K562 (cell line): ENCODE data around the gene TRIM43B. TPM values are rescaled to one million over a fixed set of nuclear protein-coding genes. Genes with fewer than 3 reads are reported as not detected.
"Not testable (repeated sequence)": the region's sequence is repeated elsewhere in the genome, so short reads cannot be mapped to it uniquely, and the experiment has no call there.

ENCODE experiments used
- ATAC-seq: fragments of 200-7000 bp; cut with Tn5 transposase; 3 replicates; pipeline ENCODE4 v1.9.1; 2020; ENCODE audit warnings: moderate library complexity
- BruUV-seq: library from RNA; stranded (reverse); fragments of 400-500 nt; replicated peaks from 2 replicates; lab custom pipeline; 2021; lab: Mats Ljungman, UMichigan
- CTCF ChIA-PET: fragments of 300-600 bp; formaldehyde crosslinking; extraction: SDS; loops from one replicate; lab custom pipeline; 2021; ENCODE audit warnings: low intra/inter-chr PET ratio; lab: Yijun Ruan, JAX
- POLR2A ChIA-PET: fragments of 300-600, 350-650 bp; sonication (Branson Sonifier 250); formaldehyde crosslinking; extraction: SDS; loops from one replicate; lab custom pipeline; 2021; ENCODE audit warnings: antibody characterized with exemption, inconsistent platforms; lab: Yijun Ruan, JAX
- DNase-seq, 4 experiments: peaks; one replicate each; pipeline versions ENCODE4 v3.0.0 to v3.0.0-alpha.2; 2011 to 2018; ENCODE audit warnings: low spot score in 3 of 4, mixed read lengths in 3 of 4; ENCODE audit errors: extremely low read depth in 1 of 4
- FAIRE-seq: peaks from 2 replicates; lab custom pipeline; 2011; peaks lifted over from hg19 to GRCh38; lab: Jason Lieb, UNC
- H2AFZ ChIP-seq: 2 replicates; pipeline ENCODE4 v1.6.0; 2011; ENCODE audit warnings: low read depth, low read length, control low read depth, inconsistent platforms
- H3K27ac ChIP-seq: fragments of 200-600 bp; 3 replicates; pipeline ENCODE4 v1.8.0; 2011; ENCODE audit warnings: low read depth, mild to moderate bottlenecking, control low read depth, inconsistent platforms, low read length, moderate library complexity, mixed read lengths; ENCODE audit errors: extremely low read depth
- H3K27me3 ChIP-seq, 2 experiments: fragments of 300-600 bp in 1 of 2; 2 replicates in 1 of 2; 3 replicates in 1 of 2; pipeline versions ENCODE4 v1.6.0 to v1.8.0; 2011; ENCODE audit warnings: inconsistent platforms in 2 of 2, low read length in 2 of 2, mild to moderate bottlenecking in 1 of 2, mixed read lengths in 1 of 2, moderate library complexity in 1 of 2; ENCODE audit not compliant: control insufficient read depth in 2 of 2, insufficient read depth in 2 of 2
- H3K36me3 ChIP-seq: fragments of 300-600 bp; 3 replicates; pipeline ENCODE4 v1.8.0; 2011; ENCODE audit warnings: mild to moderate bottlenecking, low read length, inconsistent platforms; ENCODE audit not compliant: control insufficient read depth, insufficient read depth
- H3K4me1 ChIP-seq, 2 experiments: fragments of 200-600 bp in 1 of 2; replicated peaks in 1 of 2; 2 replicates in 1 of 2; 3 replicates in 1 of 2; pipeline versions ENCODE4 v1.5.1 to v1.8.0; 2011; ENCODE audit warnings: inconsistent platforms in 2 of 2, low read length in 2 of 2, mild to moderate bottlenecking in 1 of 2, mixed read lengths in 1 of 2, moderate library complexity in 1 of 2; ENCODE audit not compliant: control insufficient read depth in 2 of 2, insufficient read depth in 2 of 2
- H3K4me2 ChIP-seq: 2 replicates; pipeline ENCODE4 v1.6.1; 2011; ENCODE audit warnings: low read length, control low read depth, inconsistent platforms, mixed read lengths; ENCODE audit not compliant: insufficient read depth
- H3K4me3 ChIP-seq: fragments of 200-600 bp; sonication (generic), shearing (Covaris generic); 2 replicates; pipeline ENCODE4 v1.5.1; 2016; ENCODE audit warnings: control low read depth, inconsistent platforms
- H3K79me2 ChIP-seq: fragments of 200-600 bp; 3 replicates; pipeline ENCODE4 v1.8.0; 2011; ENCODE audit warnings: low read length, inconsistent platforms; ENCODE audit not compliant: control insufficient read depth, insufficient read depth
- H3K9ac ChIP-seq, 2 experiments: 2 replicates each; pipeline versions ENCODE4 v1.6.0 to v1.6.1; 2011; ENCODE audit warnings: low read depth in 2 of 2, low read length in 2 of 2, control low read depth in 1 of 2, inconsistent platforms in 1 of 2, mild to moderate bottlenecking in 1 of 2, mixed read lengths in 1 of 2; ENCODE audit not compliant: insufficient read depth in 1 of 2
- H3K9me1 ChIP-seq: one replicate; pipeline ENCODE4 v1.6.0; 2011; ENCODE audit warnings: inconsistent platforms, mild to moderate bottlenecking, low read length, moderate library complexity; ENCODE audit not compliant: control insufficient read depth, insufficient read depth
- H3K9me3 ChIP-seq: replicated peaks from 2 replicates; pipeline ENCODE4 v1.5.1; 2011; ENCODE audit warnings: low read depth, low read length, inconsistent platforms; ENCODE audit not compliant: control insufficient read depth, insufficient read depth
- H4K20me1 ChIP-seq: replicated peaks from 2 replicates; pipeline ENCODE4 v1.6.1; 2011; ENCODE audit warnings: low read length, inconsistent platforms, mixed read lengths; ENCODE audit not compliant: control insufficient read depth, insufficient read depth
- C11orf30 ChIP-seq: fragments of 450-650 bp; IDR thresholded peaks from 2 replicates; pipeline ENCODE4 v1.6.1; 2016; ENCODE audit warnings: low read depth, mild to moderate bottlenecking
- CBFA2T2 ChIP-seq: fragments of 450-650 bp; conservative IDR thresholded peaks from 2 replicates; pipeline ENCODE4 v1.6.1; 2017; ENCODE audit warnings: mild to moderate bottlenecking
- CHCHD3 ChIP-seq: fragments of 250-450 bp; sonication (Bioruptor Pico); IDR thresholded peaks from 2 replicates; pipeline ENCODE4 v2.1.2; 2022; ENCODE audit warnings: mild to moderate bottlenecking
- DDX20 ChIP-seq: fragments of 450-650 bp; IDR thresholded peaks from 2 replicates; pipeline ENCODE4 v1.6.1; 2016; ENCODE audit warnings: missing genetic modification characterization, low read depth, mild to moderate bottlenecking, missing compliant biosample characterization, moderate library complexity
- FUS ChIP-seq: fragments of 200-400 bp; formaldehyde crosslinking; optimal IDR thresholded peaks from 2 replicates; pipeline ENCODE3; 2017; ENCODE audit warnings: low read depth, low read length
- HNRNPL ChIP-seq: fragments of 200-400 bp; formaldehyde crosslinking; IDR thresholded peaks from 2 replicates; pipeline ENCODE4 v1.6.1; 2017; ENCODE audit warnings: low read depth, mild to moderate bottlenecking, low read length
- L3MBTL2 ChIP-seq: fragments of 450-650 bp; IDR thresholded peaks from 2 replicates; pipeline ENCODE4 v1.6.1; 2016; ENCODE audit warnings: mild to moderate bottlenecking, moderate library complexity
- MAFF ChIP-seq: IDR thresholded peaks from 2 replicates; pipeline ENCODE4 v1.6.1; 2012; ENCODE audit warnings: low read length, improper control_type of control experiment
- SETDB1 ChIP-seq: IDR thresholded peaks from one replicate; pipeline ENCODE4 v1.6.1; 2012; ENCODE audit warnings: low read length, control low read depth, inconsistent platforms
- ZNF316 ChIP-seq: fragments of 450-650 bp; IDR thresholded peaks from 2 replicates; pipeline ENCODE4 v1.6.1; 2016
- ZNF589 ChIP-seq: fragments of 200-800 bp; sonication (Bioruptor generic); IDR thresholded peaks from 2 replicates; pipeline ENCODE4 v1.6.1; 2016; ENCODE audit warnings: low read depth, missing genetic modification characterization, missing compliant biosample characterization
- ZNF707 ChIP-seq: fragments of 250-450 bp; sonication (Bioruptor Pico); conservative IDR thresholded peaks from 2 replicates; pipeline ENCODE4 v1.8.0; 2022; ENCODE audit warnings: inconsistent platforms, mild to moderate bottlenecking, moderate library complexity
- WGBS: fragments of 100-300 bp; shearing (Covaris generic); methylation state at CpG from one replicate; pipeline ENCODE4 v1.1.6; 2016; ENCODE audit warnings: low coverage, mixed read lengths; ENCODE audit not compliant: insufficient coverage; ENCODE audit errors: missing lambda C conversion rate; 5-methylcytosine and 5-hydroxymethylcytosine counted together
- in situ Hi-C: fragments of 300-500 bp; cut with MboI; formaldehyde crosslinking; loops from 4 replicates; pipeline ENCODE4 v1.15.0; 2018; ENCODE audit warnings: inconsistent platforms, mixed read lengths
- intact Hi-C: fragments of 100-400 bp; cut with micrococcal nuclease; formaldehyde crosslinking; loops from 2 replicates; pipeline ENCODE4 v1.14.2; 2022
- polyA plus RNA-seq, 8 experiments: library from polyadenylated mRNA; depleted of rRNA in 4 of 8; stranded (reverse) in 5 of 8; unstranded in 3 of 8; fragments of >200 nt; fragmentation: Nextera tagmentation in 2 of 8; fragmentation: Illumina TruSeq in 1 of 8; extraction: Ambion mirVana in 2 of 8; extraction: Trizol in 1 of 8; gene quantifications; 2 replicates each; pipeline versions ENCODE4 v1.2.1 to v1.2.3, GENCODE V29; 2011 to 2014; ENCODE audit warnings: inconsistent platforms in 1 of 8, missing spikeins in 1 of 8
- total RNA-seq, 7 experiments: library from RNA; depleted of rRNA in 6 of 7; stranded (reverse); fragments of >200 nt in 6 of 7; fragmentation: Illumina TruSeq in 2 of 7; extraction: Trizol in 2 of 7; gene quantifications; 2 replicates each; pipeline versions ENCODE4 v1.2.1 to v1.2.3, GENCODE V29; 2011 to 2021; ENCODE audit warnings: low replicate concordance in 1 of 7

Gene TRIM43B
- total and polyA plus RNA-seq, 9 of the 15 experiments (the other 6 are each of a cell fraction or from before 2014, with no cell fraction given): not detected

GRCh38 chr2:95524195-95524594 lies 39.6 kb upstream of the TRIM43B start:
- Histone ChIP-seq H4K20me1 (no peaks in the 10 kb centered on the region), H3K9ac (no peak overlapping the region), H3K4me3 (no peak overlapping the region), H3K27me3 (peaks cover 14 to 29% of the 10 kb centered on the region in 2 experiments), H3K9me3 (no peaks in the 10 kb centered on the region), H3K4me1 (peaks cover 0 to 20% of the 10 kb centered on the region in 2 experiments; a peak in 2 of 5 replicates), H2AFZ (no peak overlapping the region), H3K79me2 (no peaks in the 10 kb centered on the region), H3K36me3 (no peaks in the 10 kb centered on the region), H3K9me1 (no peaks in the 10 kb centered on the region), H3K27ac (no peak overlapping the region), H3K4me2 (no peak overlapping the region)
- in situ Hi-C loops (no loop called here), intact Hi-C loops (no loop called here)
- ATAC-seq (no peak), DNase-seq (no peak), FAIRE-seq (no peak)
- BruUV-seq: no TSS peak
- CTCF ChIA-PET: no interaction called here
- TF ChIP-seq ZNF589 (CRISPR knock-in tag) (no peak), MAFF (peak; percentile 33), C11orf30 (peak; percentile 45; the same call in 1 of the 2 replicates), ZNF316 (peak; percentile 63)
- 0% methylated on average over 2 of the region's 2 CpGs for WGBS
- POLR2A ChIA-PET: no interaction called here

GRCh38 chr2:95514718-95515117 lies 30.2 kb upstream of the TRIM43B start:
- no peak for ATAC-seq
- Histone ChIP-seq H3K27ac (no peak overlapping the region), H3K9ac (no peak overlapping the region), H3K27me3 (peaks cover 0 to 2% of the 10 kb centered on the region in 2 experiments; a peak in 2 of 5 replicates), H3K9me3 (no peaks in the 10 kb centered on the region), H2AFZ (no peak overlapping the region), H3K79me2 (no peaks in the 10 kb centered on the region), H3K9me1 (no peaks in the 10 kb centered on the region), H4K20me1 (no peaks in the 10 kb centered on the region), H3K36me3 (no peaks in the 10 kb centered on the region), H3K4me1 (no peaks in the 10 kb centered on the region; a peak in 1 of 5 replicates), H3K4me3 (no peak overlapping the region), H3K4me2 (no peak overlapping the region)
- 0% methylated on average over 6 of the region's 6 CpGs for WGBS
- POLR2A ChIA-PET: interaction anchor here (1.2 kb wide), 1 partner anchor 11 kb away, joined by 3 read pairs; no protein-coding TSS in a partner anchor
- intact Hi-C loops: no loop called here
- in situ Hi-C loops: no loop called here
- CTCF ChIA-PET: no interaction called here
- peak in 1 of 4 experiments; percentile 18 for DNase-seq
- no peak for FAIRE-seq
- no TSS peak for BruUV-seq
- no peak for TF ChIP-seq ZNF707 (CRISPR knock-in tag)
- TF ChIP-seq CBFA2T2: 0 out of 2 replicates have a peak, but pooled peaks have one; percentile 13
- TF ChIP-seq SETDB1: no peak
- no peak for TF ChIP-seq CHCHD3
- TF ChIP-seq L3MBTL2: no peak
- no peak for TF ChIP-seq DDX20 (tag)
- no peak for TF ChIP-seq HNRNPL
- no peak for TF ChIP-seq FUS

GRCh38 chr2:95514226-95514625 lies 29.7 kb upstream of the TRIM43B start:
- WGBS: 11% methylated on average over 8 of the region's 8 CpGs

More at GRCh38 chr2:95514226-95514625, 29.7 kb upstream of the TRIM43B start:
- H3K4me2 ChIP-seq, H3K4me3 ChIP-seq, H3K27me3 ChIP-seq, ATAC-seq, H3K79me2 ChIP-seq, H3K4me1 ChIP-seq, in situ Hi-C loops, H3K36me3 ChIP-seq, DNase-seq, H2AFZ ChIP-seq, H3K9me1 ChIP-seq, BruUV-seq, H3K9ac ChIP-seq, intact Hi-C loops, H3K9me3 ChIP-seq, H4K20me1 ChIP-seq, CTCF ChIA-PET, FAIRE-seq, H3K27ac ChIP-seq: not testable (repeated sequence)
- POLR2A ChIA-PET: interaction anchor here (1.2 kb wide), 1 partner anchor 11 kb away, joined by 3 read pairs; no protein-coding TSS in a partner anchor
